22Rv1 (cell line): ENCODE data around the gene TMEM219.

ENCODE experiments used
- CTCF ChIP-seq: fragments of 450-650 bp; IDR thresholded peaks from 2 replicates; pipeline ENCODE4 v1.5.1; 2017; ENCODE audit warnings: mild to moderate bottlenecking
- ZFX ChIP-seq: fragments of 450-650 bp; IDR thresholded peaks from 2 replicates; pipeline ENCODE4 v1.6.1; 2017; ENCODE audit warnings: antibody characterized with exemption, borderline replicate concordance

GRCh38 chr16:30004811-30005242 is 42.9 kb downstream of the TMEM219 start:
- TF ChIP-seq CTCF (no peak), ZFX (no peak)
